ENCODE results near the gene PDE6H. TPM values are rescaled to one million over a fixed set of nuclear protein-coding genes. Genes with fewer than 3 reads are reported as not detected.

The PDE6H gene
- polyA plus RNA-seq, 6 donors from 2014 or later, result not detected

- no peaks in the 10 kb centered on the region for H3K9me3 Mint-ChIP-seq
- peaks cover 17 to 21% (median 17%) of the 10 kb centered on the region in 3 donors for H3K27me3 Mint-ChIP-seq
- ATAC-seq (ENCODE audit: low read depth in 2 of 2), result no peak
- H3K4me1 Mint-ChIP-seq, result peaks cover 0 to 3% (median under 1%) of the 10 kb centered on the region in 3 donors
- H3K27ac Mint-ChIP-seq, result no peak overlapping the region
- no peak overlapping the region for H3K4me3 Mint-ChIP-seq
- H3K36me3 Mint-ChIP-seq, result no peaks in the 10 kb centered on the region
- no peak for DNase-seq
Measured at GRCh38 chr12:15000575-15000974, 27.7 kb downstream of the PDE6H start.

GRCh38 chr12:15001733-15002382 lies 29.0 kb downstream of the PDE6H start:
- ATAC-seq (ENCODE audit: low read depth in 2 of 2), result no peak
- peaks cover 17 to 28% (median 21%) of the 10 kb centered on the region in 3 donors for H3K27me3 Mint-ChIP-seq
- H3K9me3 Mint-ChIP-seq, result no peaks in the 10 kb centered on the region
- no peak for DNase-seq
- H3K4me1 Mint-ChIP-seq, result no peaks in the 10 kb centered on the region
- H3K27ac Mint-ChIP-seq, result no peak overlapping the region
- no peak overlapping the region for H3K4me3 Mint-ChIP-seq
- no peaks in the 10 kb centered on the region for H3K36me3 Mint-ChIP-seq

- Mint-ChIP-seq H3K9me3 (no peaks in the 10 kb centered on the region), H3K36me3 (no peaks in the 10 kb centered on the region), H3K4me3 (no peak overlapping the region), H3K4me1 (no peaks in the 10 kb centered on the region), H3K27me3 (peaks cover 25 to 31% (median 26%) of the 10 kb centered on the region in 3 donors), H3K27ac (no peak overlapping the region)
- no peak for DNase-seq
- ATAC-seq (ENCODE audit: low read depth in 2 of 2), result no peak
Measured at GRCh38 chr12:15004421-15004820, 31.6 kb downstream of the PDE6H start.

GRCh38 chr12:15005064-15005463 lies 32.2 kb downstream of the PDE6H start:
- Mint-ChIP-seq H3K27ac (no peak overlapping the region), H3K36me3 (no peaks in the 10 kb centered on the region), H3K9me3 (no peaks in the 10 kb centered on the region), H3K4me1 (no peaks in the 10 kb centered on the region), H3K27me3 (peaks cover 30 to 38% (median 30%) of the 10 kb centered on the region in 3 donors), H3K4me3 (no peak overlapping the region)
- ATAC-seq (ENCODE audit: low read depth in 2 of 2) (no peak), DNase-seq (no peak)

- ATAC-seq (ENCODE audit: low read depth in 2 of 2) (no peak), DNase-seq (no peak)
- Mint-ChIP-seq H3K27me3 (peaks cover 24 to 34% (median 27%) of the 10 kb centered on the region in 3 donors), H3K4me1 (no peaks in the 10 kb centered on the region), H3K36me3 (no peaks in the 10 kb centered on the region), H3K9me3 (no peaks in the 10 kb centered on the region), H3K27ac (no peak overlapping the region), H3K4me3 (no peak overlapping the region)
Measured at GRCh38 chr12:15007551-15007950, 34.7 kb downstream of the PDE6H start.

- no peak overlapping the region for H3K4me3 Mint-ChIP-seq
- peak; percentile 39 to 47 for ATAC-seq (ENCODE audit: low read depth in 2 of 2)
Measured at GRCh38 chr12:15011162-15011561, 38.3 kb downstream of the PDE6H start.

GRCh38 chr12:15013634-15014179 lies 40.9 kb downstream of the PDE6H start:
- H3K4me3 Mint-ChIP-seq, result no peak overlapping the region
- ATAC-seq (ENCODE audit: low read depth in 2 of 2) (no peak), DNase-seq (no peak)
- no peak overlapping the region for H3K27ac Mint-ChIP-seq
- H3K27me3 Mint-ChIP-seq, result peaks cover 14 to 19% (median 17%) of the 10 kb centered on the region in 3 donors
- no peaks in the 10 kb centered on the region for H3K36me3 Mint-ChIP-seq
- H3K4me1 Mint-ChIP-seq, result no peaks in the 10 kb centered on the region
- peaks cover 0 to 3% (median 0%) of the 10 kb centered on the region in 7 donors for H3K9me3 Mint-ChIP-seq

More at GRCh38 chr12:15011162-15011561, 38.3 kb downstream of the PDE6H start:
- no peak for DNase-seq
- Mint-ChIP-seq H3K36me3 (no peaks in the 10 kb centered on the region), H3K27me3 (peaks cover 17 to 20% (median 19%) of the 10 kb centered on the region in 3 donors), H3K4me1 (no peaks in the 10 kb centered on the region), H3K9me3 (no peaks in the 10 kb centered on the region), H3K27ac (no peak overlapping the region)

- Mint-ChIP-seq H3K27ac (no peak overlapping the region), H3K27me3 (peaks cover 12 to 13% (median 13%) of the 10 kb centered on the region in 3 donors), H3K9me3 (peaks cover 0 to 3% (median 0%) of the 10 kb centered on the region in 7 donors), H3K4me3 (no peak overlapping the region), H3K36me3 (no peaks in the 10 kb centered on the region), H3K4me1 (no peaks in the 10 kb centered on the region)
- DNase-seq (no peak), ATAC-seq (ENCODE audit: low read depth in 2 of 2) (no peak)
Measured at GRCh38 chr12:15014708-15015107, 41.9 kb downstream of the PDE6H start.

GRCh38 chr12:15015121-15015520 lies 42.3 kb downstream of the PDE6H start:
- Mint-ChIP-seq H3K9me3 (peaks cover 0 to 3% (median 0%) of the 10 kb centered on the region in 7 donors), H3K27ac (no peak overlapping the region), H3K27me3 (peaks cover 9 to 11% (median 10%) of the 10 kb centered on the region in 3 donors), H3K36me3 (no peaks in the 10 kb centered on the region), H3K4me3 (no peak overlapping the region), H3K4me1 (no peaks in the 10 kb centered on the region)
- DNase-seq (no peak), ATAC-seq (ENCODE audit: low read depth in 2 of 2) (no peak)

GRCh38 chr12:15020156-15020555 lies 47.3 kb downstream of the PDE6H start:
- Mint-ChIP-seq H3K27me3 (peaks cover 15 to 20% (median 18%) of the 10 kb centered on the region in 3 donors), H3K4me3 (no peak overlapping the region), H3K9me3 (peaks cover 0 to 7% (median 1%) of the 10 kb centered on the region in 7 donors), H3K4me1 (no peaks in the 10 kb centered on the region), H3K27ac (no peak overlapping the region), H3K36me3 (no peaks in the 10 kb centered on the region)
- ATAC-seq (ENCODE audit: low read depth in 2 of 2) (no peak), DNase-seq (no peak)

Other genes starting within 250 kb of the PDE6H start
- 10 to 100 TPM; 37.0 to 69.1 (median 59.0) TPM for gene WBP11, start 169.6 kb upstream of the PDE6H start, polyA plus RNA-seq (ENCODE audit: low read depth in 6 of 6)
- 1 to 10 TPM in 5 of 6 donors, not detected in 1; 1.1 to 1.9 (median 1.6) TPM for gene C12orf60, start 169.4 kb upstream of the PDE6H start, polyA plus RNA-seq (ENCODE audit: low read depth in 6 of 6)
- gene SMCO3, start 158.9 kb upstream of the PDE6H start, polyA plus RNA-seq (ENCODE audit: low read depth in 6 of 6), result under 1 TPM in 3 of 6 donors, not detected in 3; 0.23 to 0.65 (median 0.35) TPM
- not detected for gene ART4, start 129.5 kb upstream of the PDE6H start, polyA plus RNA-seq (ENCODE audit: low read depth in 6 of 6)
- 1 to 10 TPM in 1 of 6 donors, under 1 TPM in 2, not detected in 3; 0.29 to 1.4 (median 0.57) TPM for gene MGP, start 87.2 kb upstream of the PDE6H start, polyA plus RNA-seq (ENCODE audit: low read depth in 6 of 6)
- gene ERP27, start 34.5 kb upstream of the PDE6H start, polyA plus RNA-seq (ENCODE audit: low read depth in 6 of 6), result 1 to 10 TPM; 2.4 to 4.8 (median 2.7) TPM
- 1,000 to 10,000 TPM; 2,706 to 4,844 (median 2,864) TPM for gene ARHGDIB, start 11.4 kb upstream of the PDE6H start, polyA plus RNA-seq (ENCODE audit: low read depth in 6 of 6)
- not detected for gene RERG, start 248.4 kb downstream of the PDE6H start, polyA plus RNA-seq (ENCODE audit: low read depth in 6 of 6)